Neural cell (in vitro differentiated cells): ENCODE data around the gene NREP.

Source experiments
- CTCF ChIP-seq: fragments of 450-650 bp; IDR thresholded peaks from 2 replicates; pipeline ENCODE4 v1.5.1; 2014; ENCODE audit warnings: antibody characterized with exemption, mild to moderate bottlenecking, moderate library complexity; ENCODE audit not compliant: poor library complexity, severe bottlenecking
- EZH2 ChIP-seq: fragments of 200-600, 300-800 bp; shearing (Covaris generic), sonication (generic); IDR thresholded peaks from 2 replicates; pipeline ENCODE4 v1.6.1; 2014; ENCODE audit warnings: antibody characterized with exemption, low read length, borderline replicate concordance, mild to moderate bottlenecking; ENCODE audit not compliant: insufficient read depth, poor library complexity, severe bottlenecking
- MXI1 ChIP-seq: fragments of 450-650 bp; conservative IDR thresholded peaks from 2 replicates; pipeline ENCODE4 v1.6.1; 2014; ENCODE audit warnings: antibody characterized with exemption, mild to moderate bottlenecking; ENCODE audit not compliant: poor library complexity, severe bottlenecking
- POLR2AphosphoS5 ChIP-seq: IDR thresholded peaks from 2 replicates; pipeline ENCODE4 v1.6.1; 2012
- RAD21 ChIP-seq: fragments of 450-650 bp; conservative IDR thresholded peaks from 2 replicates; pipeline ENCODE4 v1.6.1; 2014; ENCODE audit warnings: antibody characterized with exemption, mild to moderate bottlenecking, moderate library complexity
- SMC3 ChIP-seq: fragments of 450-650 bp; conservative IDR thresholded peaks from 2 replicates; pipeline ENCODE4 v1.6.1; 2014; ENCODE audit warnings: antibody characterized with exemption, mild to moderate bottlenecking, moderate library complexity; ENCODE audit not compliant: poor library complexity

GRCh38 chr5:111742177-111742994, 14.6 kb downstream of the NREP start:
- TF ChIP-seq CTCF (no peak), SMC3 (no peak), MXI1 (no peak), RAD21 (no peak), POLR2AphosphoS5 (no peak), EZH2 (no peak)
